H9 (cell line): ENCODE data around the gene PPAN. TPM values are rescaled to one million over a fixed set of nuclear protein-coding genes. Genes with fewer than 3 reads are reported as not detected.

ENCODE experiments used
- DNase-seq: peaks from one replicate; pipeline ENCODE4 v3.0.0-alpha.2; 2017
- H2AFZ ChIP-seq: one replicate; pipeline ENCODE4 v1.6.1; 2013; ENCODE audit warnings: mild to moderate bottlenecking, low read length, control low read depth, moderate library complexity
- H2AK5ac ChIP-seq: 2 replicates; pipeline ENCODE4 v1.6.1; 2013; ENCODE audit warnings: low read length, control low read depth, mixed read lengths; ENCODE audit not compliant: insufficient read length
- H2BK120ac ChIP-seq: one replicate; pipeline ENCODE4 v1.6.1; 2013; ENCODE audit warnings: low read depth, mild to moderate bottlenecking, low read length, control low read depth, inconsistent platforms; ENCODE audit not compliant: poor library complexity, severe bottlenecking
- H2BK12ac ChIP-seq: 2 replicates; pipeline ENCODE4 v1.6.1; 2013; ENCODE audit warnings: low read length, control low read depth, mixed read lengths, low read depth; ENCODE audit not compliant: insufficient read length
- H2BK15ac ChIP-seq: 2 replicates; pipeline ENCODE4 v1.6.1; 2013; ENCODE audit warnings: low read depth, low read length, control low read depth
- H2BK20ac ChIP-seq: one replicate; pipeline ENCODE4 v1.6.1; 2013; ENCODE audit warnings: low read depth, mild to moderate bottlenecking, low read length, control low read depth, inconsistent platforms; ENCODE audit not compliant: poor library complexity, severe bottlenecking
- H2BK5ac ChIP-seq: 2 replicates; pipeline ENCODE4 v1.6.1; 2013; ENCODE audit warnings: low read length, control low read depth, mixed read lengths; ENCODE audit not compliant: insufficient read length
- H3K14ac ChIP-seq: 2 replicates; pipeline ENCODE4 v1.6.1; 2013; ENCODE audit warnings: low read length, control low read depth; ENCODE audit not compliant: insufficient read depth
- H3K18ac ChIP-seq: 2 replicates; pipeline ENCODE4 v1.6.1; 2013; ENCODE audit warnings: low read depth, mild to moderate bottlenecking, mixed read lengths, low read length, control low read depth; ENCODE audit not compliant: insufficient read length
- H3K23ac ChIP-seq: 2 replicates; pipeline ENCODE4 v1.6.1; 2013; ENCODE audit warnings: low read length, control low read depth, mixed read lengths, low read depth; ENCODE audit not compliant: insufficient read length
- H3K23me2 ChIP-seq: 2 replicates; pipeline ENCODE4 v1.6.1; 2013; ENCODE audit warnings: low read depth, mild to moderate bottlenecking, mixed read lengths, low read length, control low read depth; ENCODE audit not compliant: insufficient read length, poor library complexity, severe bottlenecking
- H3K27ac ChIP-seq: 2 replicates; pipeline ENCODE4 v1.5.1; 2013; ENCODE audit warnings: low read length, control low read depth, mixed read lengths, low read depth; ENCODE audit not compliant: insufficient read length
- H3K27me3 ChIP-seq: 2 replicates; pipeline ENCODE4 v1.6.1; 2013; ENCODE audit warnings: low read length, control low read depth, inconsistent platforms; ENCODE audit not compliant: insufficient read depth
- H3K4ac ChIP-seq: 2 replicates; pipeline ENCODE4 v1.6.1; 2013; ENCODE audit warnings: low read depth, mild to moderate bottlenecking, control low read depth, inconsistent platforms, low read length, moderate library complexity
- H3K4me1 ChIP-seq: 2 replicates; pipeline ENCODE4 v1.6.1; 2013; ENCODE audit warnings: low read length, control low read depth, inconsistent platforms; ENCODE audit not compliant: insufficient read depth
- H3K4me2 ChIP-seq: 2 replicates; pipeline ENCODE4 v1.6.1; 2013; ENCODE audit warnings: low read length, control low read depth, mixed read lengths; ENCODE audit not compliant: insufficient read length, insufficient read depth
- H3K56ac ChIP-seq: 2 replicates; pipeline ENCODE4 v1.6.1; 2013; ENCODE audit warnings: low read depth, mild to moderate bottlenecking, mixed read lengths, low read length, control low read depth; ENCODE audit not compliant: insufficient read length
- H3K79me1 ChIP-seq: 2 replicates; pipeline ENCODE4 v1.6.1; 2013; ENCODE audit warnings: low read depth, mild to moderate bottlenecking, moderate library complexity, low read length, control low read depth, inconsistent platforms; ENCODE audit not compliant: insufficient read depth, poor library complexity, severe bottlenecking
- H3K79me2 ChIP-seq: 2 replicates; pipeline ENCODE4 v1.6.1; 2013; ENCODE audit warnings: low read length, control low read depth, inconsistent platforms; ENCODE audit not compliant: insufficient read depth
- H3K9ac ChIP-seq: 2 replicates; pipeline ENCODE4 v1.6.1; 2013; ENCODE audit warnings: low read length, control low read depth, mixed read lengths; ENCODE audit not compliant: insufficient read length; ENCODE audit errors: extremely low read depth
- H3K9me3 ChIP-seq: one replicate; pipeline ENCODE4 v1.6.1; 2013; ENCODE audit warnings: low read depth, low read length, inconsistent platforms; ENCODE audit not compliant: control insufficient read depth
- H3T11ph ChIP-seq: one replicate; pipeline ENCODE4 v1.6.1; 2013; ENCODE audit warnings: mild to moderate bottlenecking, low read length, control low read depth, inconsistent platforms
- H4K20me1 ChIP-seq: one replicate; pipeline ENCODE4 v1.6.1; 2013; ENCODE audit not compliant: control insufficient read depth, insufficient read length, insufficient read depth
- H4K5ac ChIP-seq: 2 replicates; pipeline ENCODE4 v1.6.1; 2013; ENCODE audit warnings: low read depth, mild to moderate bottlenecking, mixed read lengths, low read length, control low read depth; ENCODE audit not compliant: insufficient read length
- H4K8ac ChIP-seq: replicated peaks from 2 replicates; pipeline ENCODE4 v1.6.1; 2013; ENCODE audit warnings: low read length, control low read depth, mixed read lengths, low read depth; ENCODE audit not compliant: insufficient read length
- H4K91ac ChIP-seq: 2 replicates; pipeline ENCODE4 v1.6.1; 2013; ENCODE audit warnings: low read depth, mild to moderate bottlenecking, moderate library complexity, mixed read lengths, low read length, control low read depth; ENCODE audit not compliant: insufficient read length
- H3K27ac Mint-ChIP-seq, 3 experiments: 2 replicates in 2 of 3; 3 replicates in 1 of 3; pipeline ENCODE4 v1.8.0; 2020 to 2021; ENCODE audit warnings: mixed read lengths in 3 of 3, mild to moderate bottlenecking in 1 of 3, moderate library complexity in 1 of 3
- H3K27me3 Mint-ChIP-seq: 2 replicates; pipeline ENCODE4 v1.8.0; 2021; ENCODE audit warnings: low read depth, mild to moderate bottlenecking, moderate library complexity, mixed read lengths
- H3K36me3 Mint-ChIP-seq, 3 experiments: 2 replicates in 2 of 3; 3 replicates in 1 of 3; pipeline ENCODE4 v1.8.0; 2020 to 2021; ENCODE audit warnings: low read depth in 3 of 3, mixed read lengths in 3 of 3; ENCODE audit not compliant: insufficient read depth in 1 of 3
- H3K4me1 Mint-ChIP-seq, 2 experiments: 2 replicates each; pipeline ENCODE4 v1.8.0; 2020; ENCODE audit warnings: mixed read lengths in 2 of 2
- H3K4me3 Mint-ChIP-seq, 2 experiments: 2 replicates in 1 of 2; 3 replicates in 1 of 2; pipeline ENCODE4 v1.8.0; 2020 to 2021; ENCODE audit warnings: mild to moderate bottlenecking in 2 of 2, mixed read lengths in 2 of 2, moderate library complexity in 1 of 2
- H3K9me3 Mint-ChIP-seq, 2 experiments: 2 replicates in 1 of 2; 3 replicates in 1 of 2; pipeline ENCODE4 v1.8.0; 2020; ENCODE audit warnings: mild to moderate bottlenecking in 2 of 2, mixed read lengths in 2 of 2, moderate library complexity in 1 of 2
- WGBS: extraction: QIAGEN DNeasy Blood & Tissue Kit; methylation state at CpG from one replicate; pipeline ENCODE4 v1.1.7; 2013; ENCODE audit warnings: missing lambda C conversion rate, low lambda C conversion rate, mixed read lengths; ENCODE audit not compliant: insufficient read length; ENCODE audit errors: extremely low coverage; 5-methylcytosine and 5-hydroxymethylcytosine counted together
- total RNA-seq: library from RNA; stranded (reverse); gene quantifications from 2 replicates; pipeline ENCODE4 v1.2.1, GENCODE V29; 2021
- TF ChIP-seq, protein P1 (sequence below): fragments of 200-600 bp; sonication (generic); conservative IDR thresholded peaks from 3 replicates; pipeline ENCODE4 v1.8.0; 2021; ENCODE audit warnings: antibody characterized with exemption, mild to moderate bottlenecking

Gene PPAN
- total RNA-seq, 1 experiment from 2014 or later = 157 TPM

DNA sequence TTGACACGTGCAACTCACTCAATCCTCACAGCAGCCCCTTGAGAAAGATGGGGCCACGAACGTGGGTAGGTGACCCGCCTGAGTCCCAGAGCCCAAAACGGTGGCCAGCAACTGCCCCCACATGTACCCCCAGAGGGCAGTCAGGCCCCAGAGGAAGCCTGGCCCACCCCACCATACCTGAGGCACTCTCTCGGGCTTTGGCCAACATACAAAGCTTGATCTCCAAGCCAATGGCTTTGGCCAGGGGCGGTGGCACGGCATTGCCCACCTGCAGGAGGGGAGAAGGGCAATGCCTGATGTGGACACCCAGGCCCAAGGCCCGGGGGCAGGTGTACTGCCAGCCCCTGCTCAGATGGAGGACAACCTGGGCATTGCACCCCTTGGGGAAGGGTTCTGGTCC, 27.9 kb downstream of the PPAN start:
- Mint-ChIP-seq H3K9me3 (no peaks in the 10 kb centered on the region), H3K27me3 (no peaks in the 10 kb centered on the region), H3K4me1 (no peaks in the 10 kb centered on the region), H3K4me3 (no peak overlapping the region), H3K36me3 (peaks cover 16 to 79% (median 49%) of the 10 kb centered on the region in 3 experiments; a peak in 6 of 7 replicates), H3K27ac (no peak overlapping the region)
- H2BK20ac ChIP-seq = no peak overlapping the region
- no peak overlapping the region for H4K8ac ChIP-seq
- H3K18ac ChIP-seq = no peak overlapping the region
- H3K79me1 ChIP-seq = no peaks in the 10 kb centered on the region
- no peaks in the 10 kb centered on the region for H3K79me2 ChIP-seq
- H2AFZ ChIP-seq = no peak overlapping the region
- no peak for DNase-seq
- no CpG with 5 or more reads among the region's 9 CpGs for WGBS
- no peak overlapping the region for H2AK5ac ChIP-seq
- no peak overlapping the region for H4K5ac ChIP-seq
- no peak overlapping the region for H3K56ac ChIP-seq
- no peaks in the 10 kb centered on the region for H3K9me3 ChIP-seq
- H2BK12ac ChIP-seq = no peak overlapping the region
- no peak overlapping the region for H3K4ac ChIP-seq
- TF ChIP-seq, protein P1, sequence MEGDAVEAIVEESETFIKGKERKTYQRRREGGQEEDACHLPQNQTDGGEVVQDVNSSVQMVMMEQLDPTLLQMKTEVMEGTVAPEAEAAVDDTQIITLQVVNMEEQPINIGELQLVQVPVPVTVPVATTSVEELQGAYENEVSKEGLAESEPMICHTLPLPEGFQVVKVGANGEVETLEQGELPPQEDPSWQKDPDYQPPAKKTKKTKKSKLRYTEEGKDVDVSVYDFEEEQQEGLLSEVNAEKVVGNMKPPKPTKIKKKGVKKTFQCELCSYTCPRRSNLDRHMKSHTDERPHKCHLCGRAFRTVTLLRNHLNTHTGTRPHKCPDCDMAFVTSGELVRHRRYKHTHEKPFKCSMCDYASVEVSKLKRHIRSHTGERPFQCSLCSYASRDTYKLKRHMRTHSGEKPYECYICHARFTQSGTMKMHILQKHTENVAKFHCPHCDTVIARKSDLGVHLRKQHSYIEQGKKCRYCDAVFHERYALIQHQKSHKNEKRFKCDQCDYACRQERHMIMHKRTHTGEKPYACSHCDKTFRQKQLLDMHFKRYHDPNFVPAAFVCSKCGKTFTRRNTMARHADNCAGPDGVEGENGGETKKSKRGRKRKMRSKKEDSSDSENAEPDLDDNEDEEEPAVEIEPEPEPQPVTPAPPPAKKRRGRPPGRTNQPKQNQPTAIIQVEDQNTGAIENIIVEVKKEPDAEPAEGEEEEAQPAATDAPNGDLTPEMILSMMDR = no peak
- H3K4me1 ChIP-seq = no peaks in the 10 kb centered on the region
- H3T11ph ChIP-seq = no peak overlapping the region
- H2BK120ac ChIP-seq = no peak overlapping the region
- no peak overlapping the region for H2BK15ac ChIP-seq
- no peaks in the 10 kb centered on the region for H3K23me2 ChIP-seq
- H3K27ac ChIP-seq = no peak overlapping the region
- no peak overlapping the region for H3K23ac ChIP-seq
- H3K27me3 ChIP-seq = no peaks in the 10 kb centered on the region
- no peak overlapping the region for H4K91ac ChIP-seq
- H3K4me2 ChIP-seq = no peak overlapping the region
- H4K20me1 ChIP-seq = no peaks in the 10 kb centered on the region
- no peak overlapping the region for H3K9ac ChIP-seq
- no peak overlapping the region for H2BK5ac ChIP-seq
- no peak overlapping the region for H3K14ac ChIP-seq
